CD4-positive, alpha-beta memory T cell (primary cell): ENCODE data around the gene PWWP2B. TPM values are rescaled to one million over a fixed set of nuclear protein-coding genes. Genes with fewer than 3 reads are reported as not detected.

Source experiments
- CTCF ChIA-PET: fragments of 350-600 bp; sonication (Branson Sonifier 250); formaldehyde crosslinking; loops from one replicate; lab custom pipeline; 2021; ENCODE audit warnings: inconsistent platforms; ENCODE audit not compliant: partially characterized antibody; lab: Charles Lee
- POLR2A ChIA-PET: fragments of 350-600 bp; sonication (Branson Sonifier 250); formaldehyde crosslinking; loops from one replicate; lab custom pipeline; 2021; ENCODE audit not compliant: partially characterized antibody; lab: Charles Lee
- DNase-seq, 5 donors: peaks; one replicate each; pipeline versions ENCODE4 v3.0.0 to v3.0.0-alpha.2; 2020 to 2022; ENCODE audit warnings: mixed read lengths in 1 of 5
- H3K27ac ChIP-seq: one replicate; pipeline ENCODE4 v1.7.0; 2013; ENCODE audit warnings: low read depth, low read length
- H3K27me3 ChIP-seq: 2 replicates; pipeline ENCODE4 v1.7.0; 2013; ENCODE audit warnings: mild to moderate bottlenecking, low read length, moderate library complexity; ENCODE audit not compliant: insufficient read depth
- H3K36me3 ChIP-seq: 2 replicates; pipeline ENCODE4 v1.7.0; 2013; ENCODE audit warnings: mild to moderate bottlenecking, low read length, moderate library complexity; ENCODE audit not compliant: insufficient read depth
- H3K4me1 ChIP-seq: 2 replicates; pipeline ENCODE4 v1.7.0; 2013; ENCODE audit warnings: mild to moderate bottlenecking, low read length, moderate library complexity; ENCODE audit not compliant: insufficient read depth
- H3K4me3 ChIP-seq, 2 donors: one replicate each; pipeline ENCODE4 v1.7.0; 2013; ENCODE audit warnings: low read length in 2 of 2, mild to moderate bottlenecking in 1 of 2
- H3K9me3 ChIP-seq, 2 donors: one replicate each; pipeline ENCODE4 v1.7.0; 2013; ENCODE audit warnings: low read length in 2 of 2, control low read depth in 1 of 2; ENCODE audit not compliant: control insufficient read depth in 1 of 2
- H3K27ac Mint-ChIP-seq, 7 donors: one replicate each; pipeline ENCODE4 v1.8.0; 2020 to 2021; ENCODE audit warnings: mixed read lengths in 7 of 7, mild to moderate bottlenecking in 6 of 7, inconsistent platforms in 3 of 7, moderate library complexity in 3 of 7
- H3K27me3 Mint-ChIP-seq, 2 donors: one replicate each; pipeline ENCODE4 v1.8.0; 2020 to 2021; ENCODE audit warnings: mixed read lengths in 2 of 2
- H3K36me3 Mint-ChIP-seq, 2 donors: one replicate each; pipeline ENCODE4 v1.8.0; 2020 to 2021; ENCODE audit warnings: mixed read lengths in 2 of 2, inconsistent platforms in 1 of 2, mild to moderate bottlenecking in 1 of 2
- H3K4me1 Mint-ChIP-seq, 4 donors: one replicate each; pipeline ENCODE4 v1.8.0; 2020 to 2021; ENCODE audit warnings: mixed read lengths in 4 of 4, mild to moderate bottlenecking in 1 of 4
- H3K4me3 Mint-ChIP-seq, 8 donors: one replicate each; pipeline ENCODE4 v1.8.0; 2020 to 2021; ENCODE audit warnings: mixed read lengths in 8 of 8, mild to moderate bottlenecking in 7 of 8, moderate library complexity in 6 of 8, inconsistent platforms in 3 of 8
- H3K9me3 Mint-ChIP-seq, 8 donors: one replicate each; pipeline ENCODE4 v1.8.0; 2020 to 2021; ENCODE audit warnings: mixed read lengths in 8 of 8, mild to moderate bottlenecking in 5 of 8, inconsistent platforms in 3 of 8, moderate library complexity in 1 of 8
- intact Hi-C: fragments of 100-400 bp; cut with micrococcal nuclease; formaldehyde crosslinking; loops from one replicate; pipeline ENCODE4 v1.15.1; 2023
- polyA plus RNA-seq, 2 donors: library from polyadenylated mRNA; unstranded; fragments of 300-500 nt; fragmentation: Illumina TruSeq; gene quantifications; one replicate each; pipeline ENCODE4 v1.2.3, GENCODE V29; 2021
- total RNA-seq, 2 experiments: library from RNA; stranded (reverse); gene quantifications; one replicate each; pipeline ENCODE4 v1.2.3, GENCODE V29; 2021

Gene PWWP2B
- total and polyA plus RNA-seq, 4 experiments from 2014 or later: 0.92 to 9.9 (median 6.3) TPM

- Mint-ChIP-seq H3K36me3 (no peaks in the 10 kb centered on the region), H3K4me1 (peaks cover 16 to 38% (median 25%) of the 10 kb centered on the region in 4 donors), H3K27me3 (no peaks in the 10 kb centered on the region), H3K9me3 (no peaks in the 10 kb centered on the region), H3K27ac (no peak overlapping the region), H3K4me3 (no peak overlapping the region)
- Histone ChIP-seq H3K27ac (no peak overlapping the region), H3K36me3 (no peaks in the 10 kb centered on the region), H3K9me3 (no peaks in the 10 kb centered on the region), H3K4me1 (peaks cover 41% of the 10 kb centered on the region), H3K27me3 (no peaks in the 10 kb centered on the region), H3K4me3 (no peak overlapping the region)
- no peak for DNase-seq
- CTCF ChIA-PET: interaction anchor here (2.0 kb wide), 1 partner anchor 55 kb away, joined by 7 read pairs; no protein-coding TSS in a partner anchor
- POLR2A ChIA-PET: no interaction called here
- intact Hi-C loops: no loop called here
Observed at GRCh38 chr10:132442636-132443035, 45.6 kb downstream of the PWWP2B start.

- no peaks in the 10 kb centered on the region for H3K36me3 ChIP-seq
- Mint-ChIP-seq H3K27ac (peak overlapping the region in 5 of 7 donors; percentile 35 to 73 (median 46)), H3K36me3 (no peaks in the 10 kb centered on the region), H3K27me3 (no peaks in the 10 kb centered on the region), H3K4me1 (peaks cover 21 to 45% (median 31%) of the 10 kb centered on the region in 4 donors), H3K9me3 (no peaks in the 10 kb centered on the region), H3K4me3 (no peak overlapping the region)
- H3K27me3 ChIP-seq: no peaks in the 10 kb centered on the region
- H3K27ac ChIP-seq: no peak overlapping the region
- CTCF ChIA-PET: interaction anchor here (0.9 to 2.0 kb wide), 3 partner anchors 42 to 56 kb away, joined by 3 to 7 read pairs (median 3); partner anchors contain the start of gene PWWP2B
- peaks cover 49% of the 10 kb centered on the region for H3K4me1 ChIP-seq
- no peaks in the 10 kb centered on the region for H3K9me3 ChIP-seq
- no peak overlapping the region for H3K4me3 ChIP-seq
- POLR2A ChIA-PET: no interaction called here
- peak; percentile 58 to 86 (median 62) for DNase-seq
- intact Hi-C loops: no loop called here
Observed at GRCh38 chr10:132443605-132443982, 46.6 kb downstream of the PWWP2B start.

- ChIA-PET POLR2A (no interaction called here), CTCF (interaction anchor here (0.7 to 2.0 kb wide), 5 partner anchors 11 to 57 kb away, joined by 3 to 7 read pairs (median 3); partner anchors contain the start of gene PWWP2B)
- H3K4me3 ChIP-seq: no peak overlapping the region
- Mint-ChIP-seq H3K4me1 (peaks cover 21 to 45% (median 31%) of the 10 kb centered on the region in 4 donors), H3K4me3 (peak overlapping the region in 2 of 8 donors; percentile 57 to 65), H3K36me3 (no peaks in the 10 kb centered on the region), H3K27me3 (no peaks in the 10 kb centered on the region), H3K9me3 (no peaks in the 10 kb centered on the region), H3K27ac (peak overlapping the region; percentile 73 to 93 (median 75))
- H3K36me3 ChIP-seq: no peaks in the 10 kb centered on the region
- no peaks in the 10 kb centered on the region for H3K27me3 ChIP-seq
- DNase-seq: peak in 1 of 5 donors; percentile 27
- H3K27ac ChIP-seq: peak overlapping the region; percentile 47
- peaks cover 49% of the 10 kb centered on the region for H3K4me1 ChIP-seq
- no peaks in the 10 kb centered on the region for H3K9me3 ChIP-seq
- intact Hi-C loops: no loop called here
Observed at GRCh38 chr10:132443983-132444876, 47.2 kb downstream of the PWWP2B start.

- Histone ChIP-seq H3K4me1 (peaks cover 49% of the 10 kb centered on the region), H3K36me3 (no peaks in the 10 kb centered on the region), H3K27me3 (no peaks in the 10 kb centered on the region), H3K27ac (peak overlapping the region; percentile 47), H3K9me3 (no peaks in the 10 kb centered on the region), H3K4me3 (no peak overlapping the region)
- no peaks in the 10 kb centered on the region for H3K36me3 Mint-ChIP-seq
- ChIA-PET CTCF (interaction anchor here (0.7 to 1.0 kb wide), 2 partner anchors 12 to 48 kb away, joined by 3 read pairs; partner anchors contain the start of gene PWWP2B), POLR2A (interaction anchor here (3.5 kb wide), 1 partner anchor 48 kb away, joined by 41 read pairs; the partner anchor contains the start of gene PWWP2B)
- peak overlapping the region in 1 of 8 donors; percentile 75 for H3K4me3 Mint-ChIP-seq
- intact Hi-C loops: no loop called here
- no peak for DNase-seq
- H3K27me3 Mint-ChIP-seq: no peaks in the 10 kb centered on the region
- peak overlapping the region; percentile 72 to 93 (median 87) for H3K27ac Mint-ChIP-seq
- no peaks in the 10 kb centered on the region for H3K9me3 Mint-ChIP-seq
- peaks cover 17 to 50% (median 29%) of the 10 kb centered on the region in 4 donors for H3K4me1 Mint-ChIP-seq
Observed at GRCh38 chr10:132444877-132445351, 47.9 kb downstream of the PWWP2B start.

- peaks cover 49% of the 10 kb centered on the region for H3K4me1 ChIP-seq
- Mint-ChIP-seq H3K27ac (peak overlapping the region; percentile 72 to 99 (median 92)), H3K36me3 (no peaks in the 10 kb centered on the region), H3K4me3 (peak overlapping the region in 3 of 8 donors; percentile 10 to 75 (median 41)), H3K4me1 (peaks cover 17 to 53% (median 29%) of the 10 kb centered on the region in 4 donors), H3K27me3 (no peaks in the 10 kb centered on the region), H3K9me3 (no peaks in the 10 kb centered on the region)
- H3K27me3 ChIP-seq: no peaks in the 10 kb centered on the region
- ChIA-PET CTCF (interaction anchor here (0.7 to 2.9 kb wide), 6 partner anchors 10 to 58 kb away, joined by 3 to 18 read pairs (median 6); partner anchors contain the start of gene PWWP2B), POLR2A (interaction anchor here (2.0 to 3.5 kb wide), 3 partner anchors 49 to 54 kb away, joined by 7 to 41 read pairs (median 10); partner anchors contain the start of gene PWWP2B)
- H3K4me3 ChIP-seq: no peak overlapping the region
- H3K9me3 ChIP-seq: no peaks in the 10 kb centered on the region
- peak overlapping the region; percentile 84 for H3K27ac ChIP-seq
- H3K36me3 ChIP-seq: no peaks in the 10 kb centered on the region
- DNase-seq: no peak
- intact Hi-C loops: loop anchor here (1.0 kb wide), 2 partner anchors 49 to 57 kb away; no protein-coding TSS in a partner anchor
Observed at GRCh38 chr10:132445516-132446194, 48.7 kb downstream of the PWWP2B start.

- Histone ChIP-seq H3K27ac (peak overlapping the region; percentile 84), H3K27me3 (no peaks in the 10 kb centered on the region), H3K4me3 (no peak overlapping the region), H3K36me3 (no peaks in the 10 kb centered on the region), H3K9me3 (no peaks in the 10 kb centered on the region), H3K4me1 (peaks cover 51% of the 10 kb centered on the region)
- ChIA-PET POLR2A (interaction anchor here (1.3 to 3.5 kb wide), 4 partner anchors 49 to 117 kb away, joined by 3 to 41 read pairs (median 8); partner anchors contain the start of gene PWWP2B), CTCF (interaction anchor here (1.0 to 2.9 kb wide), 10 partner anchors 9 to 91 kb away, joined by 3 to 18 read pairs (median 4); no protein-coding TSS in a partner anchor)
- Mint-ChIP-seq H3K9me3 (no peaks in the 10 kb centered on the region), H3K27me3 (no peaks in the 10 kb centered on the region), H3K36me3 (no peaks in the 10 kb centered on the region), H3K4me1 (peaks cover 17 to 56% (median 29%) of the 10 kb centered on the region in 4 donors), H3K4me3 (peak overlapping the region in 6 of 8 donors; percentile 58 to 87 (median 76)), H3K27ac (peak overlapping the region; percentile 87 to 100 (median 98))
- intact Hi-C loops: loop anchor here (1.0 kb wide), 2 partner anchors 50 to 58 kb away; no protein-coding TSS in a partner anchor
- no peak for DNase-seq
Observed at GRCh38 chr10:132446195-132446581, 49.2 kb downstream of the PWWP2B start.
